HG02981 (cell line): ENCODE results near the gene PIGM.

Source experiments
- ATAC-seq: cut with Tn5 transposase; IDR thresholded peaks from one replicate; pipeline ENCODE4 v1.9.1; 2021; ENCODE audit warnings: mild to moderate bottlenecking, moderate library complexity; ENCODE audit not compliant: unreplicated experiment

The PIGM gene

DNA sequence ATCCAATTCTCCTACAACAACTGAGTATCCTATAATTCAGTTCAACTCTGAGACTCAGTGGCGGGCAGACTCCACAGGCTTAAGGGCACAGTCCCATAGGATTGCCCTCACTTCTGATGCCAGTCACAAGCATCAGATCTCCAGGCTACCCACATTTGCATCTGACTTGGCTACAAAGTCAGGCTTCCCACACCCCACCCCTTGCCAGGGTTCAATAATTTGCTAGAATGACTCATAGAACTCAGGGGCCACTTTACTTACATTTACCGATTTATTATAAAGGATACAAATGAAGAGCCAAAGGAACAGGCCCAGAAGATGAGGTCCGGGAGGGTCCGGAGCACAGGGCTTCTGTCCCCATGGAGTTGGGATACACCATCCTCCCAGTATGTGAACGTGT, 41.8 kb downstream of the PIGM start:
- no peak for ATAC-seq

DNA sequence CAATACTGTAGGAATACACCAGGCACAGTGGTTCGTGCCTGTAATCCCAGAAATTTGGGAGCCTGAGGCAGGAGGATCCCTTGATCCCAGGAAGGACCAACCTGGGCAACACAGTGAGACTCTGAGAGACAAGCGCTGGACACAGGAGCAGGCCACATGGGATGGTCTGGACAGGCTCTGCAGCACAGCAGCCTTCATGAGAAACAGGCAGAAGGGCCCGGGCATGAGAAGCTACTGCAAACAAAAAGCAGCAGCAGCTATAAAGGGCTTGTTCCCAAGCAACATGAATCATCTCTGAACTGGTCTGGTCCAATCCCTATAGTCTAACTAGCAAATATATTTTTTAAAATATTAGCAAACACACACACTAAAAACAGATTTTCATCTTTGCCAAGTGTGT, 42.2 kb downstream of the PIGM start:
- no peak for ATAC-seq

DNA sequence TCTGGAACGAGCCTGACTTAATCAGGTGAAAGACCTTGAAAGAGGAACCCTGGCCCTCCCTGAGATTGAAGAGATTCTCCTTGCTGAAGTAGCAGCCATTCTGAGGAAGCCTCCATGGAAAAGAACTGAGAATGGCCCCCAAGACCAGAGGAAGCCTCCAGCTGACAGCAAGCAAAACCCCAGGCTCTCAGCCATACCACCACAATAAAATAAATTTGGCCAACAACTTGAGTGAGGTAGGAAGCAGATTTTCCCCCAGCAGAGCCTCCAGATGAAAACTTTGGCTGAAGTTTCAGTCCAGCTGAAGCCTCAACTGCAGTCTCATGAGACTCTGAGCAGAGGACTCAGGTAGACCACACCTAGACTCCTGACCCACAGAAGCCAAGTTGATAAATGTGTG, 43.8 kb downstream of the PIGM start:
- no peak for ATAC-seq

DNA sequence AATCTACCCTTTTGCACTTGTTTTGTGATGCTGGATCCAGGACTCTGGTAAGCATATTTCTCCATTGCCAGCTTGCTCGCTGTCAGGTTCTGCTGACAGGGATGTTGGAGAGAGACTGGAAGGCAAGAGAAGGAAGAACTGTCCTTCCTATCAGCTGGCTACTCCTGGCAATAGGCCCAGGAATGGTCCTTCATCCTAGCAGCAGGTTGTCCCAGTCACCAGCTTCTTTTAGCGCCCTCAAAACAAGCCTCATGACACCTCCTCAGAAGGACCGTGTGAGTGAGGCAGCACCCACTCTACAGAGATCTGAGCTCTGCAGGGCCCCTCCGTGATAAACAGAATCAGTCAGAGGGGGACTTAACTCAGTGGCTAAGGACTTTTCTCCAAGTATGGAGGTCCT, 44.6 kb downstream of the PIGM start:
- ATAC-seq, result no peak

DNA sequence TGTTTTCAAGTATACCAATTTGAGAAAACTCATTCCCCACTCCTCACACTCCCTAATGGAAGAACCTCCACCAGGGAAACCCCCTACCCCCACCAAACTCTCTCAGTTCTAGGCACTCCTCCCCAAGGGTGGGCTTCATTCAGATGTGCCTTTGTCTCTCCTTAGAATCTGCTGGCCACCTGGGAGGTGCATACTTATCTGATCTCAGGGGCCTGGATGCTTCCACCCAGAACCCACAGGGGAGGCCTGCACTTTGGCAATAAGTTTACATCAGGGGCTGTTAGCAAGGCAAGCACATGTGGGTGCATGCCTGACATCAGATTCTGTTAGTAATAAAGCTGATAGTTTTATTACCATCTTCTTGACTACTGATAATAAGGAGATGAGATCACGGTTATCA, 45.3 kb downstream of the PIGM start:
- no peak for ATAC-seq

DNA sequence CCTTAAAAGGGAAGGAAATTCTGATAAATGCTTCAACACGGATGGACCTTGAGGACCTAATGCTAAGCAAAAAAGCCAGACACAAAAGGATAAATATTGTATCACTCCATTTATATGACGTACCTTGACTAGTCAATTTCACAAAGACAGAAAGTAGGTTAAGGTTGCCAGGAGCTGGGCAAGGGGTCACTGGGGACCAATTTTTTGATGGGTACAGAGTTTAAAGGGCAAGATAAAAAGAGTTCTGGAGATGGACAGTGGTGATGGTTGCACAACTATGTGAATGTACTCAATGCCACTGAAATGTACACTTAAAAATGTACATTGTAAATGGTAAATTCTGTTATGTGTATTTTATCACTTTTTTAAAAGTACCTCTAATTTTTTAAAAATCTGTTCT, 45.7 kb downstream of the PIGM start:
- ATAC-seq, result no peak

DNA sequence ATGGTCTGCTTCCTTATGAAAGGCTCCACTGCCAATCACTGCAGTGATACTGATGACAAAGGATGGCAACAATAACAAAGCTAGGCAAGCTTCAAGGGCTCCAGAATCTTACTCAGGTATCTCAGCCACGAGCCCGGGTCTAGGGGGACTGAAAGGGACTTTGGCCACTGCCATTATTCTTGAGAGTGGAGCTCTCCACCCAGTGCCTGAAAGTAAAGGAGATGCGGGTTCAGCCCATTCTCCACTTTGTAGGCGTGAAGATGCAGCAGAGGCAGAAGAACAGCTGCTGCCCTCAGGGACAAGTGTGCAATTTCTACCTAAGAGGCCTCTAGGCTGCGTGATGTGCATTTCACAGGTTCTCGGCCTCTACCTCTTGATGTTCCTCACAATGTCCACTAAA, 46.3 kb downstream of the PIGM start:
- ATAC-seq, result no peak

DNA sequence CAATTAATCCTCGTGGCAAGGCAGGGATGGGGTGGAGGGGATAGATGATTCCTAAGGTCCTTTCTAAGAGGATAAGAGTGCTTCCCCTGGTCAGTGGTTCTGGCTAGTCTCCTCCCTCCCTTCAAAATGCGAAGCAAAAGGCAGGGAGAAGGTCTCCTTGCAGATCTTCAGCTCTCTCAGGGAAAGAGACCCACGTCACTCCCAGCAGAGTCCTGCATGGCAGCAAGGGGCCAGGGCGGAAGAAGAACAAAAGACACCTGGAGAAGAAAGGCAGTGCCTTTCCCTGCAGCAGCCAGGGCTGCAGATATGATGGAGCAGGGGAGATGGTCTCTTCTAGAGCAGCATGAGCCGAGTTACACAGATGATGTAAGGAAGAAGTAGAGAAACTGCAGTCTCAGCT, 48.1 kb downstream of the PIGM start:
- ATAC-seq, result no peak

DNA sequence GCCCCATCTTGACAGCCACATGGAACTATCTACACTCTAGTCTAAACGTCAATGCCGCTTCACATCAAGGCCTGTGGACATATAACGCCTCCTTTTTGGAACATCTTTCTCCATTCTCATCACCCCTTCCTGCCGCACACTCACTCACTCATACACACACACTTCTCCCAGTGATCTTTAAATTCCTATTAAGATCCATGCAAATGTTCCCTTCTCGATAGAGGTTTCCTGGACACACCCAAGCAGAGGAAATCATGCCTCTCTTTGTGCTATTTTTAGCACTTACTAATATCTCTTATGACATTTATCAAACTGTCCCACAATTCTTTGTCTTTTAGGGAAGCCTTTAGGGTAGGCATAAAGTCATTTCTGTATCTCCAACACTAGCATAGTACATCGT, 49.5 kb downstream of the PIGM start:
- no peak for ATAC-seq

DNA sequence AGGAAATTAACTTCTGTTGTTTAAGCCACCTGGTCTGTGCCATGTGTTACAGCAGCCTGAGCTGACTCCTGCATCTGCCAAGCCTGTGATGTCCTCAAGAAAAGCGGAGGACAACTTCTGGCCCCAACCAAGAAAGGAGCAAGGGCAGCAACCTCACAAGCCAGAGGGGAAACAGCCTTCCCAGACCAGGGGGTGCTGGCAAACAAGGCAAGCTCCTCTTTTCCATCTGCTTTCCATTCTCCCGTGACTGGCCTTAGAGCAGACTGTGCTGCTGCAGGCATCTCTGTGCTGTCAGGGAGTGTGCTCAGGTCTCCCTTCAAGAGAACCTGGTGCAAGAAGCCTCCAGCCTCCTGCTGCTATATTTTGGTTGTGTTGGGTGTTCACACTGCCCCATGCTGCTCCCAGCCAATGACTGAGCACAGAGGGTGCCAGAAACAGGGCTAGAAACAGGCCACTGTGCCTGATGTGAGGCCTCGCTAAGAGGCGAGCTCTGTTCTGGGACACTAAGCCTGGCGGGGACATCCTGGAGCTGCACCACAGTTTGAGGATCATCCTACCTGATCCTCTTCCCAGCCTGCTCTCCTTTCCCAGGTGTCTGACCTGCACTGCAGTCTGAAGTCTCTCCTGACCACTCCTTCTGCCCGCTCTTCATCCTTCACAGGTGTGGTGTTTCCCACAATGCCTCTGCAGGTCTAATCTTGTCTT, 50.3 kb downstream of the PIGM start:
- no peak for ATAC-seq

DNA sequence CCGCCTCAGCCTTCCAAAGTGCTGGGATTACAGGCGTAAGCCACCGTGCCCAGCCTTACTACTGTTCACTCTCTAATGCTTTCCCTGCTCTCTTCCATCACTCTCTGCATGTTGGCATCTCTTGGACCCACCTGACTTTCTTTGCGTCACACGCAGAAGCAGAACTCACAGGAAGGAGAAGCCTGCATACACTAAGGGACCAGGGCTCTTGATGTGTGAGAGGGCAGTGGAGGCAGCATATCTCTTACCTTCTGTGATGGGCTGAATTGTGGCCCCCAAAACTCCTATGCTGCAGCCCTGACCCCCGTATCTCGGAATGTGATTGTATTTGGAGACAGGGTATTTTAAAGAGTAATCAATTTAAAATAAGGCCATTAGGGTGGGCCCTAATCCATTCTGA, 51.0 kb downstream of the PIGM start:
- ATAC-seq, result no peak

DNA sequence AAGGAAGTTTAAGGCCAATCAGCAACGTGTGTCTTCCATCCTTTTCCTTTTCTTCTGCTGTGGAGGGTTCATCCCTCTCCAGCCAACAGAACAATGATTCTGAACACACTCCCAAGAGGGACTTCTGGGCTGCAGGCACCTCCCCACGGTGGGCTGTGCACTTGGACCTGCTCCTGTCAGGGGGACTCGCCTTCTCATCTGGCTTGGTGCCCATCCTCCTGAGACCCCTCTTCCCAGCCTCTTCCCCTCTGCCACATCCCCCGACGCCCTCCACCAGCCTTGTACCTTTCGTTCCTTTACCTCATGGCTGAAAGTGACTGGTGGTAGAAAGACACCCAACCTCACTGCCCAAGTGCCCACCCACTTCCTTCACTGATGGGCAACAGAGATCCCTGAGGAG, 51.7 kb downstream of the PIGM start:
- no peak for ATAC-seq

DNA sequence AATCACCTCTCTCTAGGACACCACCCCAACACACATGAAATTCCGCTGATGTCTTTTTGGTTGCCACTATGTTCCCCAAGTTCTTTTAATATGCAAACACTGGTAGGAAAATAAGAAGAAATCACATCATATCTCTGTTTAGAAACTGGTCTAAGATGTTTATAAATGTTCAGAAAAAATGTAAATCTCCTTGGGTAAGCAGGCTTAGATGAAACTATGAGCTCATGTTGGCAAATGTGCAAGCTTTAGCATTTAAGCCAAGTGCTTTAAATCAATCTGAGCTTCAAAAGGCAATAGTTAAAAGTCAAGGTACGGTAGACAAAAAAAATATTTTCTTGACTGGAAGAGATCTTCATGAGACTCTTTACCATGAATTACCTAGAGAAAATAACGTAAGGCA, 52.5 kb downstream of the PIGM start:
- no peak for ATAC-seq

DNA sequence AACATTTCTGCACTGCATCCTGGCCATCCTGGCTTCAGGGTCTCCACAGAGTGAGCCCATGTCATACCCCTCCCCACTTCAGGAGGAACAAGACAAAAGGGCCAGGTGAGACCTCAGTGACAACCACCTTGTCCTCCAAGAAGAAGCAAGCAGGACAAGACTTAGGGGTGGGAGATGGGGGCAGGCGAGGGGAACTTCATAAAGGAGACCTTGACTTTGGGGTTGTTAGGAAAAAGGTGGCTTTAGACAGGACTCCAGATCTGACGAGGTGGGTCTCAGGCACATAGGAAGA, 53.7 kb downstream of the PIGM start:
- ATAC-seq, result no peak

DNA sequence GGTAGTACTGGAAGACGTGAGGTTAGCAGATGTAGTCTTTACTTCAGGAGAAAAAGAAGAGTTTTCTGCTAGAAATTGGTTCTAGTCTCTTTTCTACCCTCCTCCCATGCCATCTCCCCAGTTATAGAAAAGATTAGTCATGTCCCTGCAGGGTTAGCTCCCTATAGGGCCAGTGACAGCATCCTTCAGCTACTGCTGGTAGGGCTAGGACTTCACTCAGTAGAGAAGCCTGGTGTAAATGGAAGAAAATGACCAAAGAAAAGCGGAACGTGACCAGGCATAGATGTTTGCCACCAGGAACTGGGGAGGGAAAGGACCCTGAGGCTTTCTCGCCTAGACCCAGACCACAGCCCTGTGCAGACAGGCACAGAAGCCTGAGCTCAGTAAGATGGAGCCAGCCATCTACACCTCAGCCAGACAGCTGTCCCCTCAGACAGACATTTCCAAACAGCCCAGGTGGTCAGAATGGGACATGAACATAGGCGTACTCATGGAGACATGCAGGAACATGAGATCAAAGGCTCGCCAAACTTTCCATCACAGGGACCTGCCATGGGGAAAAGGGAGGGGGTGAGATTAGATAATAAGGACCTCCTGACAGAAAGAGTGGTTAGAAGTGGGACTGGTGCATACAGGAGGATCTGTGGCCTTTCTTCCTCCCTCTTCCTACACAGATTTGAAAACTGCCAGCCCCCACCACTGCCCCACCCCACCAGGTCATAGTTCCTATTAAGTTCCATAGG, 54.3 kb downstream of the PIGM start:
- no peak for ATAC-seq
